Suppressor macrophage treated with lipopolysaccharide for 1 hour (primary cell): ENCODE data around the gene SRF.

Experiments used
- DNase-seq, 3 donors: peaks; one replicate each; pipeline ENCODE4 v3.0.0-alpha.2; 2020 to 2022

Gene SRF

DNA sequence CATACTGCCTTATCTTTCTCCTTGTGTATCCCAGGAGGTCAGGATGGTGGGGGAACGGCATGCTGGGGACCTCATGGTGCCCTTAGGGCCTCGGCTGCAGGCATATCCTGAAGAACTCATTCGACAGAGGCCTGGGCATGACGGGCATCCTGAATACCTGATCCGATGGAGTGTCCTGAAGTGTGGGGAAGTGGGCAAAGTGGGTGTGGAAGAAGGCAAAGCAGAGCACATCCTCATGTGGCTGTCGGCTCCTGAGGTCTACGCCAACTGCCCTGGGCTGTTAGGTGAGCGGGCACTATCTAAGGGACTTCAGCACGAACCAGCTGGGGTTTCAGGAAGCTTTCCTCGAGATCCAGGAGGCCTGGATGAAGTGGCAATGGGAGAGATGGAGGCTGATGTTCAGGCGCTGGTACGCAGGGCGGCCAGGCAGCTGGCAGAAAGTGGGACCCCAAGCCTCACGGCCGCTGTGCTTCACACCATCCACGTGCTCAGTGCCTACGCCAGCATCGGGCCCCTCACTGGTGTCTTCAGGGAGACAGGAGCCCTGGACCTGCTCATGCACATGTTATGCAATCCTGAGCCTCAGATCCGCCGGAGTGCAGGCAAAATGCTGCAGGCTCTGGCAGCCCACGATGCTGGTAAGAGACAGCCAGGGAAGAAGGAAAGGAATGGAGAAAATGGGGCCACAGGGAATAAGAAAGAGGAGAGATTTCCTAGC is 13.4 kb downstream of the SRF start:
- no peak for DNase-seq

DNA sequence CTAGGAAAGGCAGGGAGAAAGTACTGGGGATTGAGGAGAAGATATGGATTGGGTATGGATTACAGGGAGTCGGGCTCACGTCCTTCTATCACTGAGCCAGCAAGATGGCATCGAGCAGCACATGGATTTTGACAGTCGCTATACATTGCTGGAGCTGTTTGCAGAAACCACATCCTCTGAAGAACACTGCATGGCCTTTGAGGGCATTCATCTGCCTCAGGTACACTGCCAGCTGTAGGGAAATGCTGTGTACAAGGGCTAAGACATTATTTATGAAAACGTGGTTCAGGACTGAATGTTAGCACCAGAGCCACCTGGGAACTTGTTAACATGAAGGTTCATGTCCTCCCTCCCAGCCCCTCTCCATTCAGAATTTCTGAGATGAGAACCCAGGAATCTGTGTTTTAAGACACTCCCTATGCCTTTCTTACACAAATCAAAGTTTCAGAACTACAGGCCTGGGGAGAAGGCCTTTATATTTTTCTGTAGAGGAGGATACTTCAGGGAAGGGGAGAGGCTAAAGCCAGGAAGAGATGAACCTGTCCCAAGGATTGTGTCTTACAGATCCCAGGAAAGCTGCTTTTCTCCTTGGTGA is 14.4 kb downstream of the SRF start:
- DNase-seq = no peak

DNA sequence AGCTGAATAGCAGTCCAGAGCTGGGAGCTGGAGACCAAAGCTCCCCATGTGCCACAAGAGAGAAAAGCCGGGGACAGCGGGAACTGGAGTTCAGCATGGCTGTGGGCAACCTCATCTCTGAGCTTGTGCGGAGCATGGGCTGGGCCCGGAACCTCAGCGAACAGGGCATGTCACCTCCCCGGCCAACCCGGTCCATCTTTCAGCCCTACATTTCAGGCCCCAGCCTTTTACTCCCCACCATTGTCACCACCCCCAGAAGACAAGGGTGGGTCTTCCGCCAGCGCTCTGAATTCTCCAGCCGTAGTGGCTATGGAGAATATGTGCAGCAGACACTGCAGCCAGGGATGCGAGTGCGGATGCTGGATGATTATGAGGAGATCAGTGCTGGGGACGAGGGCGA is 14.9 kb downstream of the SRF start:
- DNase-seq = no peak

DNA sequence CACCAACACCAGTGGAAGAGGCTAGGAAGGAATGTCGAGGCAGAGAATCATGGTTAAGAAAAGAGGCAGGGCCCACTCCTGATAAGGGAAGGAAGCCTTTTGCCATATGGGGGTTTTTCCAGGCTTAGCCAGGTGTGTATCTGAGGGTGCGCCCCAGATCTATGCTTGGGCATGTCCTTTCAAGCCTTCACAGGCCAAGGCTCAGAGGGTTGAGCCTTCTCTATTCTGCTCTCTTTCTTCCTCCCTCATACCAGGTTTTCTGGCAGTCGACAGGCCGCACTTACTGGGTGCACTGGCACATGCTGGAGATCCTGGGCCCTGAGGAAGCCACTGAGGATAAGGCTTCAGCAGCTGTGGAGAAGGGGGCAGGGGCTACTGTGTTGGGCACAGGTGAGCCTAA is 15.6 kb downstream of the SRF start:
- no peak for DNase-seq

DNA sequence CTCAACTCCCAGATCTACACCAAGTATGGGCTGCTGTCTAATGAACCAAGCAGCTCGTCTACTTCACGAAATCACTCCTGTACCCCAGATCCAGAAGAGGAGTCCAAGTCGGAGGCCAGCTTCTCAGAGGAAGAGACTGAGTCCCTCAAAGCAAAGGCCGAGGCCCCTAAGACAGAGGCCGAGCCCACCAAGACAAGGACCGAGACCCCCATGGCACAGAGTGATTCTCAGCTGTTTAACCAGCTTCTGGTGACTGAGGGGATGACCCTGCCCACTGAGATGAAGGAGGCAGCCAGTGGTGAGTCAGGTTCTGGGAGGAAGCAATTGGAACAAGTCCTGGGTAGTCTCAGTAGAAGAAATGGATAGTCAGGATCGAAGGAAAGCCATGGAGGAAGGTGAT is 16.8 kb downstream of the SRF start:
- DNase-seq = no peak

DNA sequence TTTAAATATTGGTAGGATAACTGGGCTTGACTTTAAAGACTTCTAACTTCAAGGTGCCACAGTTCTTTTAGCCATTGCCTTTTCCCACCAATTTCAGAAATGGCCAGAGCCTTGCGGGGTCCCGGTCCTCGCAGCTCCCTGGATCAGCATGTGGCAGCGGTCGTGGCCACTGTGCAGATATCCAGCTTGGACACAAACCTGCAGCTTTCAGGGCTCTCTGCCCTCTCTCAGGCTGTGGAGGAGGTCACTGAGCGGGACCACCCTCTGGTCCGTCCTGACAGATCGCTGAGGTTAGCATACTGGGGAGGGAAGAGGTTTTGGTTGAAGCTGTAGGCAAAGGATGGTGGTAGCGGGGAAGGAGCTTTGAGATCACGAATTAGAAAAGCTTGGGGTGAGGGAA is 17.4 kb downstream of the SRF start:
- no peak for DNase-seq

DNA sequence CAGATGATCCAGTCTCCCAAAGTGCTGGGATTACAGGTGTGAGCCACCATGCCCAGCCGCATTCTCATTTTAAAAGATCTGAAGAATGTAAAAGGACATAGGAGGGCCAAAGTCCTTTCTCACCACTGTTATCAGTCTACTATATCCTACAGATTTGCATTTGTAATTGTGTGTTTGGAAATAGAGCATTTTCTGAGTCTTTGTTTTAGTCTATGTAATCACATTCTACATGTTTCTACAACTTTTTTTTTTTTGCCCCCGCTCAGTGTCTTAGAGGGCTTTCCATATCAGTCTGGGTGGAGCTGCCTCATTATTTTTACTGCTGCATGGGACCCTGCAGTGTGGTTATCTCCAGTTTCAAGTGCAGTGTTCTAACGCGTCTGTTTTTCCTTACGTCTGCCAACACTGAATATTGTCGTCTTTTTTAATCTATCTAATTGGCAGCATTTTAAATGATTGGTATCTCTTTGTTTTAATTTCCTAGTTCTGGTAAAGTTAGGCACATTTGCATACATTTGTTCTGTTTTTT is 18.8 kb downstream of the SRF start:
- DNase-seq = no peak

DNA sequence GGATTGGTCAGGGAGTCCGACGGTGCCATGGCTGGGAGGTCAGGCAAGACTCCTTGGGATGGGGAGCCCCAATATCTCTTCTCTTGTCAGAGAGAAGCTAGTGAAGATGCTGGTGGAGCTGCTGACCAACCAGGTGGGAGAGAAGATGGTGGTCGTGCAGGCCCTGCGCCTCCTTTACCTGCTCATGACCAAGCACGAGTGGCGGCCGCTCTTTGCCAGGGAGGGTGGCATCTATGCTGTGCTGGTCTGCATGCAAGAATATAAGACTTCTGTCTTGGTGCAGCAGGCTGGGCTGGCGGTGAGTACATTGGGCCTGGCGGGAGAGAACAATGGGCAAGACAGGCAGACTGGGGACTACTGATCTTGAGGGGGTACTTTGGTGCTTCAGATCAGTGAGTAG is 21.8 kb downstream of the SRF start:
- DNase-seq = no peak

DNA sequence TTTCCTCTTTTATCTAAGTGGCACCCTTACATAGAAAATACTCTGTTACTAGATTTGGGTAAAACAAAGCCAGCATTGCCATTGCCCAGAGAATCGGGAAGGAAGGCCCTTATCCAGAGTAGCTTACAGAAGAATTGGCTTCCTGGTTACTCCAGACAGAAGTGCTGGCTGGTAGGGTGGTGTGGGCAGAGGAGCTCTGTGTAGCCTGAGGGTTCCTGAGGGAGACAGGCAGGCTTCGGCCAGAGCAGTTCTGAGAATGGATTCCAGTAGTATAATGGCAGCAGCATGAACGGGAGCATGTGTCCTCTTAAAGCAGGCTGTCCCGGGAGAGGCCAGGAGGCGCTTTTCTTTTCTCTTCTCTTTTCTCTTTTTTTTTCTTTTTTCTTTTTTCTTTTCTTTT is 22.9 kb downstream of the SRF start:
- DNase-seq = no peak

DNA sequence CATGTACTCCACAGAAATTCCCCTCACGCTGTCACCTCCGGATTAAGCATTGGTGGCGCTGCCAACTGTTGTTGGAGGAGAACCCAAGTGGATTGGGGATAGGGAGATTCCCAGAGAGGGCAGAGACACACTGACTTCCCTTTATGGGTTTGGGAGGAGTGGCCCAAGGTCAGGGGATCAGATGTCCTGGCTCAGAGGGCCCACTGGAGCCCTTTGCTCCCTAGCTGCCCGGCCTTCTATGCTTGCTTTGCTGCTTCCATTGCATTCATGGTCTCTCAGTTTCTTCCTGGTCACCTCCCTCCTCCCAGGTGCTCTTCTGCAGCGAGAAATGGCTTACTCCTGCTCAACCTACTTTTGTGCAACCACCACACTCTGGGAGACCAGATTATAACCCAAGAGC is 25.3 kb downstream of the SRF start:
- DNase-seq = no peak

DNA sequence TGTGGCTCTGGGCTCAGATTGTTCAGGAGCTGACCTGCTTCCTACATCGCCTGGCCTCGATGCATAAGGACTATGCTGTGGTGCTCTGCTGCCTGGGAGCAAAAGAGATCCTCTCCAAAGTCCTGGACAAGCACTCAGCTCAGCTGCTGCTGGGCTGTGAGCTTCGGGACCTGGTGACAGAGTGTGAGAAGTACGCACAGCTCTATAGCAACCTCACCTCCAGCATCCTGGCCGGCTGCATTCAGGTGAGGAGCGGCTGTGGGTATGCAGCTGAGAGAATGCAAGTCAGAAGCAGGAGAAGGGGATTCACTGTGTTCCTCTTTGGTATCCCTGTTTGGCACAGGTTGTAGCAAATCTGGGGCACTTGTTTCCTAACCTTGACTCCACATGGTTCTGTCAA is 28.8 kb downstream of the SRF start:
- DNase-seq = no peak

DNA sequence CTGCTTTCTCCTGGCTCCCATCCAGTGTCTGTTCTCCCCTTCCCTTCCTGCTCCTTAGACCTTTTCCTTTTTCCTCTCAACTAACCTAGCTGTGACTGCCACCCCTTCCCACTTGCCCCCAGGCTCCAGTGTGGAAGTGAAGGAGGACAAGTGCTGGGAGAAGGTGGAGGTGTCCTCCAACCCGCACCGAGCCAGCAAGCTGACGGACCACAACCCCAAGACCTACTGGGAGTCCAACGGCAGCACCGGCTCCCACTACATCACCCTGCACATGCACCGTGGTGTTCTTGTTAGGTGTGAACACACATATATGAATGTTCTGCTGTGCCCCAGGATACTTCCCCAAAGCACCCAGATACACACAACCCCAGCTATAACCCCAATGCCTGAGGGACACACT is 29.5 kb downstream of the SRF start:
- no peak for DNase-seq

DNA sequence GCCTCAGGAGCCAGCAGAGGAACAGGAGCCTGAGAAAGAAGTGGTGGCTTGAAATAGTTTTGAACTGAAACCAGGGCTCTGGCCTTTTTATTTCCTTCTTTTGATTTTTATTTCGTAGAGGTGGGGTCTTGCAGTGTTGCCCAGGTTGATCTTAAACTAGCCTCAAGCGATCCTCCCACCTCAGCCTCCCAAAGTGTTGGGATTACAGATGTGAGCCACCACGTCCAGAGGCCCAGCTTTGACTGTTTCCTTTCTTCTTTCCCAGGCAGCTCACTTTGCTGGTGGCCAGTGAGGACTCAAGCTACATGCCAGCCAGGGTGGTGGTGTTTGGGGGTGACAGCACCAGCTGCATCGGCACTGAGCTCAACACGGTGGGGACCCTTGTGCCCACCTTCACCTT is 31.4 kb downstream of the SRF start:
- no peak for DNase-seq

DNA sequence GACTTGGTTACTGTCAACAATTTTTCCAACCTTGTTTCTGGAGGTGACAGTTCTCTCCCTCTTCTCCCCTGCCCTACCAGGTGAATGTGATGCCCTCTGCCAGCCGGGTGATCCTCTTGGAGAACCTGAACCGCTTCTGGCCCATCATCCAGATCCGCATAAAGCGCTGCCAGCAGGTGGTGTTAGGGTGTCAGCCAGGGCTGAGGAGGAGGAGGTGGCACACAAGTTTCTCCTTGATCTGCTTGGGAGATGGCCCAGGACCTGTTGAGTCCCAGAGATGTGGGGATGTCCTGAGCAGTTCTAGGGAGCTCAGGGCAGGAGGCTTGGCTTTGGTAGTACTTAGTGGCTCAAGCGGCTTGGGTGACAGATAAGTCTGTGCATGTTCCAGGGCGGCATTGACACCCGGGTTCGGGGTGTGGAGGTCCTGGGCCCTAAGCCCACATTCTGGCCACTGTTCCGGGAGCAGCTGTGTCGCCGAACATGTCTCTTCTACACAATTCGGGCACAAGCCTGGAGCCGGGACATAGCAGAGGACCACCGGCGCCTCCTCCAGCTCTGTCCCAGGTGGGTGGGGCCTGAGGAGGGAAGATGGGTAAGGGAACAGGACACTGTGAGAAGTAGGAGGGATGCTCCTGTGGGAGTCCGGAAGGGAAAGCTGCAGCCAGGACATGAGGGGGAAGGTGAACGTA is 32.1 kb downstream of the SRF start:
- DNase-seq = no peak

DNA sequence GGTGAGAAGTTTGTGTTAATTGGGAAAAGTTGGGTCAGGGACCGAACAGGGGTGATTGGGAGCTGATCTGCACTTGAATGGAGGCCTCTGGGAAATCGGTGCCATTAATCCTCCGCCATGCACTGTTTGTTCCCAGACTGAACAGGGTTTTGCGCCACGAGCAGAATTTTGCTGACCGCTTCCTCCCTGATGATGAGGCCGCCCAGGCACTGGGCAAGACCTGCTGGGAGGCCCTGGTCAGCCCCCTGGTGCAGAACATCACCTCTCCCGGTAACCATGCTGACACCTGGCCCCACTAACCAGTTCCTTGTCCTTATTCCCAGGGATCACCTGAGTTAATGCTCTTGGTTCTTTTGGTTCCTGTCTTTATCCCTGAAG is 32.6 kb downstream of the SRF start:
- no peak for DNase-seq

DNA sequence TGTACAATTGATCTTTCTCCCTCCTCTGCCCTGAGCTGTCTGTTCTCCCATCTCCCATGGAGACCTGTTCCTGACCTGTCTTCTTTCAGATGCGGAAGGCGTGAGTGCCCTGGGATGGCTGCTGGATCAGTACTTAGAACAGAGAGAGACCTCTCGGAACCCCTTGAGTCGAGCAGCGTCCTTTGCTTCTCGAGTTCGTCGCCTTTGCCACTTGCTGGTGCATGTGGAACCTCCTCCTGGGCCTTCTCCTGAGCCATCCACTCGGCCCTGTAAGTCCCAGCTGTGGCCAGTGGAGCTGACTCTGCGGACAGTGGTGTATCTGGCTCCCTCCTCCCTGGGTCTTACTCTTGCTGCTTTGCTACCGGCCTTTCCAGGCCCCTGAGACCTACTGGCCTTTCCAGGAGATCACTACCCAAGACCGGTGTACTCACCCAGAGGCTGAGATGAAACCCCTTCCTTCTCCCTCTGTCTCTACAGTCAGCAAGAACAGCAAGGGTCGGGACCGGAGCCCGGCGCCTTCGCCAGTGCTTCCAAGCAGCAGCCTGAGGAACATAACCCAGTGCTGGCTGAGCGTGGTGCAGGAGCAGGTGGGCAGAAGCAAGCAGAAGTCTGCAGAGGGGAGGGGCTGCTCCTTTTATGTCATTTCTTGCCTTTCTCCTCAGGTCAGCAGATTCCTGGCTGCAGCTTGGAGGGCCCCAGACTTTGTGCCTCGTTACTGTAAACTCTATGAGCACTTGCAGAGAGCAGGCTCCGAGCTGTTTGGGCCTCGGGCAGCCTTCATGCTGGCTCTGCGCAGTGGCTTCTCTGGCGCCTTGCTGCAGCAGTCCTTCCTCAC is 33.4 kb downstream of the SRF start:
- DNase-seq = no peak

DNA sequence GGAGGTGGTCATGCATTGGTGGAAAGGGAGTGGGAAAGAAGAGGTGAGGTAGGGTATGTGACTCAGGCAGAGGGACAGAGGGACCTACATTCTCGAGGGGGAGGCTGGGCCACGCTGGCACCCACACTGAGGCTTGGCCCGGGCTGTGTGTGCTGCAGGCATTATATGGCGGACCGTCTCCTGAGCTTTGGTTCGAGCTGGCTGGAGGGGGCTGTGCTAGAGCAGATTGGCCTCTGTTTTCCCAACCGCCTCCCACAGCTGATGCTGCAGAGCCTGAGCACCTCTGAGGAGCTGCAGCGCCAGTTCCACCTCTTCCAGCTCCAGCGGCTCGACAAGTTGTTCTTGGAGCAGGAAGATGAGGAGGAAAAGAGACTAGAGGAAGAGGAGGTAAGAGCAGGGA is 34.8 kb downstream of the SRF start:
- no peak for DNase-seq

DNA sequence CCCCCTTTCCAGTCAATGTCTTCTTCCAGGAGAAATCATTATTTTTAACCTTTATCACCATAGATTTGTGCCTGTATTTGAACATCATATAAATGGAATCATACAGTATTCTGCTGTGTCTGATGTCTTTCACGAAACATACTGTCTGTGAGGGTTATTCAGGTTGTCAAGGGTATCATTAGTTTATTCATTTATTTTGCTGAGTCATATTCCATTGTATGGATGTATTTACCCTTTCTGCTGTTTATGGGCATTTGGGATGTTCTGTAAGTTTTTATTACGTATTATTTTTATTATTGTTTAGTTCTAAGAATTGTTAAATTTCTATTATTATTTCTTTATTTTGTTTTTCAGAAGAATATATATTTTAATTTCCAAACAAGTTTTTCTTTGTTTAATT is 36.2 kb downstream of the SRF start:
- DNase-seq = no peak

DNA sequence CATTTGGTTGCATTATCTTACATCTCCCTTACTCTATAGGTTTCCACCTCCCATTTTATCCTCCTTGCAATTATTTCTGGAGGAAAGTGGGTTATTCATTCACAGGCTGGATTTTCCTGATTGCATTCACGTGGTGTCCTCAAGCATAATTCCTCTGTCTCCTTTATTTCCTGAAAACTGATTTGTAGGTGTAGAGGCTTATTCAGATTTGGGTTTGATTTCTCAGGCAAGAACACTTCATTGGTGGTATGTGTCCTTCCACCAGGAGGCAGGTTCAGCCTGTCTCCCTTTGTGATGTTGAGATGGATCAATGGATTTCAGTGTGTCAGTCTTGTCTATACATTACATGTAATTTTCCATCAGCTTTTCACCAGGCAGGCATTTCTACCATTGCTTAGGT is 40.9 kb downstream of the SRF start:
- no peak for DNase-seq

DNA sequence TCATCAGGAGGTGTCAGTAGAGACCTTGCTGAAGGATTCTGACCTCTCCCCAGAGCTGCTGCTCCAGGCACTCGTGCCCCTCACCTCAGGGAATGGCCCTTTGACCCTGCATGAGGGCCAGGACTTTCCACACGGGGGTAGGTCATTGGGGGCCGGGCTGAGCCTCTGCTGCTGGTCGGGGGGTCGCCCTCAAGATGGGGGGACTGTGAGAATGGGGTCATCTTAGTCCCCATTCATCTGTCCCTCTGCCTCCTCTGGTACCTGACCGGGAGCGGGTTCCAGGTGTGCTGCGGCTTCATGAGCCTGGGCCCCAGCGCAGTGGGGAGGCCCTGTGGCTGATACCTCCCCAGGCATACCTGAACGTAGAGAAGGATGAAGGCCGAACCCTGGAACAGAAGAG is 42.4 kb downstream of the SRF start:
- DNase-seq = no peak

DNA sequence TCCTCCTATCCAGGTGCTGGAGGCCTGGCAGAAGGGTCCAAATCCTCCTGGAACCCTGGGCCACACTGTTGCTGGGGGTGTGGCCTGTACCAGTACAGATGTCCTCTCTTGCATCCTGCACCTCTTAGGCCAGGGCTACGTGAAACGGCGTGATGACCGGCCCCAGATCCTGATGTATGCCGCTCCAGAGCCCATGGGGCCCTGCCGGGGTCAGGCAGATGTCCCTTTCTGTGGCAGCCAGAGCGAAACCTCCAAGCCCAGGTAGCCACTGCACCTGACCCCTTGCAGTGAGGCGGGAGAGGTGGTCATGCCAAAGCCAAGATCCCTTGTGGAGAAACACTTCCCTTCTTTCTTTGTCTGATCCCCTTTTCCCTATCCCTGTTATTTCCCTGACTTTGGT is 44.0 kb downstream of the SRF start:
- DNase-seq = no peak

DNA sequence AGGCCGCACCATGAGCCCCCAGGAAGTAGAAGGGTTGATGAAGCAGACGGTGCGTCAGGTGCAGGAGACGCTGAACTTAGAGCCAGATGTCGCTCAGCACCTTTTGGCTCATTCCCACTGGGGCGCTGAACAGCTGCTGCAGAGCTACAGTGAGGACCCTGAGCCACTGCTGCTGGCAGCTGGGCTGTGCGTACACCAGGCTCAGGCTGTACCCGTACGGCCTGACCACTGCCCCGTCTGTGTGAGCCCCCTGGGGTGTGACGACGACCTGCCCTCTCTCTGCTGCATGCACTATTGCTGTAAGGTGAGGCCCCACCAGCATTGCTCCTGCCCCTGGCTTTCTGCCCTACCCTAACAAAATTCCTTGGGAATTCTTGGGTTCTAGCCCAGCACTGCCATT is 45.1 kb downstream of the SRF start:
- DNase-seq = no peak

DNA sequence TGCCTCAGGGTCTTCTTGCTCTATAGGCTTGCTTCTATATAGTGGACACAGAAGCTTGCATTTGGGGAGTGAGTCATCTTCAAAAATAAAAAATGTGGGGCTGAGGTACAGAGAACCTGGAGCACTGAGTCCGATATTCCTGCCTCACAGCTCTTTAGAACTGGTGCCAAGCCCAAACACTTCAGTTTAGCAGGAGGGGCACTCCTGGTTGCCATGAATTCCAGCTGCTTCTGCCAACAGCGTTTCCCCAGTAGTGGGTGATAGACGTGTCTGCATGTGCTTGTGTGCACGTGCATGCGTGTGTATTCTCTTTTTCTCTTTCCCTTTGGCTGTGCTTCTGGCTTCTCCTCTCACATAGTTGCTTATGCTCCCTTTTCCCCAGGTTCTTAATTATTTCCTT is 46.3 kb downstream of the SRF start:
- no peak for DNase-seq

DNA sequence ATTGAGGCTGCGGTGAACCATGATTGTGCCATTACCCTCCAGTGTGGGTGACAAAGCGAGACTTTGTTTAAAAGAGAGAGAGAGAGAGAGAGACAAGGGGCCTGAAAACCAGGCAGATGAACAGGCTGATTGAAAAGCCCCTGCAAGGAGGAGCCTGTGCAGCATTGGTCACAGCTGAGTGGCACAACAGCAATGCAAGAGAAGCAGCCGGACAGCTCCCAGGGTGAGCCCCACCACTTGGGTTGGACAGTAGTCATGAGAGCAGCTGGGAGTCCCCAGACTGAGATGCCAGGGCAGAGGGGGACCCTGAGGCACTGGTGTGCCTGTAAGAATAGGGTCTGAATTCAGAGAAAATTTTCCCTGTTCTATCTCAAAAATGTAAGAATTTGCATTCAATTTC is 48.0 kb downstream of the SRF start:
- no peak for DNase-seq
